Measurements from ENCODE around the gene TSPEAR.

DNA sequence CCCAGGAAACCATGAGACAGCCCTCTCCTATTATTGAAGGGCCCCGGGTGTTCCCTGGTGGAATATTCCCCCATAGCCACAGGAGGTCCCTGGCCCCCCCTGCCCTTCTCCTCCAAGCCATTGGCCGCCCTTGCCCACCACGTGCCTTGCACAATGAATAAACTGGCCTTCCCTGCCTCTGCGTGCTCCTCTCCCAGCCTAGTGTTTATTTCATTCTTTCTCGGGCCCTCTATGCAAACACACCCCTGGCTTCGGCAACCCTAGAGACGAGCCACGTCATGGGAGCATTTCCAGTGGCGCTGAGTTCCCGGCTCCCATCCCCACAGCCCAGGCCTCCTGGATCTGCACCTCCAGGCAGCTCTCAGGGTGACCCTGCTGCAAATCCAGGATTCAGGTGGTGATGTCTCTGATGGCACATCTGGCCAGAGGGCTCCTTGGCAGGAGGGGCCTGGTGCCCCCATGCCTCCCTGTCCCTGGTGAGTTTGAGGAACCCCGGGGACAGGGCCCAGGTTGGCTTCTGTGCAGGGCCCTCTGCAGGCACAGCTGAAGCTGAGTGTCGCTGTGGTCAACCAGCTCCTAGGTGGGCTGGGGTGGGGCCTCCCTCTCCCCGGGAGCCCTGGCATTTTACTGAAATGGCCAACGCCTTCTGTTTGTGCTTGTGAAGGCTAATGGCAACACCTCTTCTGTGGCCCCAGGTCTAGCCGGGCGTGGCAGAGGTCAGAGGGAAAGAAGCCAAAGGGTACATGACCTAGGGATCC lies 8.2 kb downstream of the TSPEAR start:
- TF ChIP-seq POLR2AphosphoS5 (IDR thresholded peaks at IDR 0.05; ENCODE audit: low read depth, low read length) = no peak
- no peak for TF ChIP-seq SPI1 (IDR thresholded peaks at IDR 0.05; ENCODE audit: low read depth, low read length)
